Endodermal cell (in vitro differentiated cells): ENCODE data around the gene ABCD3. TPM values are rescaled to one million over a fixed set of nuclear protein-coding genes. Genes with fewer than 3 reads are reported as not detected.

ENCODE experiments used
- DNase-seq: peaks from one replicate; pipeline ENCODE4 v3.0.0-alpha.2; 2017
- H3K27ac ChIP-seq: 2 replicates; pipeline ENCODE4 v1.5.1; 2013; ENCODE audit warnings: mild to moderate bottlenecking, low read depth, low read length, moderate library complexity
- H3K27me3 ChIP-seq: 2 replicates; pipeline ENCODE4 v1.6.1; 2013; ENCODE audit warnings: mild to moderate bottlenecking, low read length, moderate library complexity; ENCODE audit not compliant: insufficient read depth, control insufficient read depth, poor library complexity, severe bottlenecking
- H3K36me3 ChIP-seq: 2 replicates; pipeline ENCODE4 v1.7.0; 2013; ENCODE audit warnings: mild to moderate bottlenecking, low read length, moderate library complexity; ENCODE audit not compliant: control insufficient read depth, insufficient read depth
- H3K4me1 ChIP-seq: one replicate; pipeline ENCODE4 v1.7.0; 2013; ENCODE audit warnings: low read length; ENCODE audit not compliant: control insufficient read depth, insufficient read depth
- H3K4me3 ChIP-seq: 2 replicates; pipeline ENCODE4 v1.5.1; 2013; ENCODE audit warnings: mild to moderate bottlenecking, low read length, moderate library complexity
- H3K9ac ChIP-seq: 2 replicates; pipeline ENCODE4 v1.6.1; 2013; ENCODE audit warnings: mild to moderate bottlenecking, low read length, moderate library complexity; ENCODE audit not compliant: poor library complexity, severe bottlenecking; ENCODE audit errors: extremely low read depth
- H3K9me3 ChIP-seq: 2 replicates; pipeline ENCODE4 v1.6.1; 2013; ENCODE audit warnings: mild to moderate bottlenecking, low read length, moderate library complexity; ENCODE audit not compliant: control insufficient read depth
- H3K27ac Mint-ChIP-seq: 2 replicates; pipeline ENCODE4 v1.8.0; 2020; ENCODE audit warnings: mixed read lengths
- H3K27me3 Mint-ChIP-seq: 2 replicates; pipeline ENCODE4 v1.8.0; 2021; ENCODE audit warnings: mild to moderate bottlenecking, mixed read lengths; ENCODE audit not compliant: insufficient read depth
- H3K36me3 Mint-ChIP-seq: 2 replicates; pipeline ENCODE4 v1.8.0; 2020; ENCODE audit warnings: low read depth, mixed read lengths
- H3K4me1 Mint-ChIP-seq: 2 replicates; pipeline ENCODE4 v1.8.0; 2020; ENCODE audit warnings: mixed read lengths
- H3K4me3 Mint-ChIP-seq: 2 replicates; pipeline ENCODE4 v1.8.0; 2020; ENCODE audit warnings: mild to moderate bottlenecking, moderate library complexity, mixed read lengths
- H3K9me3 Mint-ChIP-seq: 2 replicates; pipeline ENCODE4 v1.8.0; 2020; ENCODE audit warnings: mild to moderate bottlenecking, mixed read lengths
- CTCF ChIP-seq: fragments of 200-600 bp; sonication (generic); conservative IDR thresholded peaks from 2 replicates; pipeline ENCODE4 v1.5.0; 2021; ENCODE audit warnings: antibody characterized with exemption, mild to moderate bottlenecking
- WGBS, 2 experiments: methylation state at CpG; one replicate each; pipeline versions ENCODE4 v1.1.5 to v1.1.7; 2013; ENCODE audit warnings: missing lambda C conversion rate in 2 of 2, mixed read lengths in 1 of 2; ENCODE audit not compliant: insufficient coverage in 1 of 2, insufficient read length in 1 of 2; 5-methylcytosine and 5-hydroxymethylcytosine counted together
- total RNA-seq, 2 donors: library from RNA; stranded (reverse); fragmentation: NEBNext Ultra II Directional in 1 of 2; extraction: Animal tissue kit (Norgen Biotek cat#: 25700) in 1 of 2; gene quantifications; 2 replicates in 1 of 2; 3 replicates in 1 of 2; pipeline ENCODE4 v1.2.1, GENCODE V29; 2021

ABCD3 gene
- total RNA-seq, 2 donors from 2014 or later: 28.1 to 33.3 TPM

- H3K27ac ChIP-seq: no peak overlapping the region
- peaks cover 10% of the 10 kb centered on the region for H3K4me1 ChIP-seq
- H3K9ac ChIP-seq: no peak overlapping the region
- no peak overlapping the region for H3K27ac Mint-ChIP-seq
- WGBS, 2 experiments: 91 to 93% methylated on average over 4 to 5 of the region's 5 CpGs
- no peak for DNase-seq
- H3K4me3 Mint-ChIP-seq: no peak overlapping the region
- peaks cover 4% of the 10 kb centered on the region for H3K27me3 Mint-ChIP-seq
- H3K4me3 ChIP-seq: no peak overlapping the region
- TF ChIP-seq CTCF: no peak
- H3K27me3 ChIP-seq: peaks cover 17% of the 10 kb centered on the region
- peaks cover 77% of the 10 kb centered on the region for H3K36me3 ChIP-seq
- H3K36me3 Mint-ChIP-seq: peaks cover 74% of the 10 kb centered on the region
- no peaks in the 10 kb centered on the region for H3K9me3 ChIP-seq
- peaks cover 34% of the 10 kb centered on the region for H3K4me1 Mint-ChIP-seq
- no peaks in the 10 kb centered on the region for H3K9me3 Mint-ChIP-seq
Measured at GRCh38 chr1:94535095-94535494, 116.9 kb downstream of the ABCD3 start.

GRCh38 chr1:94535879-94536278, 117.7 kb downstream of the ABCD3 start:
- Mint-ChIP-seq H3K4me3 (no peak overlapping the region), H3K9me3 (no peaks in the 10 kb centered on the region), H3K27me3 (peaks cover 12% of the 10 kb centered on the region), H3K36me3 (peaks cover 70% of the 10 kb centered on the region), H3K27ac (no peak overlapping the region), H3K4me1 (peaks cover 42% of the 10 kb centered on the region)
- Histone ChIP-seq H3K4me1 (peaks cover 10% of the 10 kb centered on the region), H3K4me3 (no peak overlapping the region), H3K27ac (no peak overlapping the region), H3K36me3 (peaks cover 70% of the 10 kb centered on the region), H3K9ac (no peak overlapping the region), H3K27me3 (peaks cover 24% of the 10 kb centered on the region), H3K9me3 (no peaks in the 10 kb centered on the region)
- no peak for DNase-seq
- WGBS, 2 experiments: 92 to 96% methylated on average over 9 of the region's 9 CpGs
- TF ChIP-seq CTCF: no peak

- no peak overlapping the region for H3K9ac ChIP-seq
- peak overlapping the region; percentile 5 for H3K4me3 Mint-ChIP-seq
- peaks cover 58% of the 10 kb centered on the region for H3K36me3 Mint-ChIP-seq
Measured at GRCh38 chr1:94537254-94537653, 119.1 kb downstream of the ABCD3 start.

More at GRCh38 chr1:94537254-94537653, 119.1 kb downstream of the ABCD3 start:
- WGBS, 2 experiments: 84 to 100% methylated on average over 4 to 6 of the region's 6 CpGs
- Histone ChIP-seq H3K36me3 (peaks cover 57% of the 10 kb centered on the region), H3K27ac (no peak overlapping the region), H3K9me3 (no peaks in the 10 kb centered on the region), H3K4me3 (peak overlapping the region; percentile 94), H3K4me1 (peaks cover 10% of the 10 kb centered on the region), H3K27me3 (peaks cover 26% of the 10 kb centered on the region)
- no peak for DNase-seq
- Mint-ChIP-seq H3K27me3 (peaks cover 14% of the 10 kb centered on the region), H3K4me1 (peaks cover 43% of the 10 kb centered on the region), H3K9me3 (no peaks in the 10 kb centered on the region), H3K27ac (no peak overlapping the region)
- TF ChIP-seq CTCF: no peak
